GM18519 (cell line): ENCODE results near the gene ABCG1.

Experiments used
- ATAC-seq: cut with Tn5 transposase; IDR thresholded peaks from one replicate; pipeline ENCODE4 v1.9.1; 2021; ENCODE audit warnings: mild to moderate bottlenecking, moderate library complexity; ENCODE audit not compliant: unreplicated experiment, low FRiP score

ABCG1 gene

GRCh38 chr21:42191696-42192595 lies 27.0 kb upstream of the ABCG1 start:
- ATAC-seq, result no peak

GRCh38 chr21:42193131-42193671 lies 25.7 kb upstream of the ABCG1 start:
- no peak for ATAC-seq

GRCh38 chr21:42193721-42194120 lies 25.2 kb upstream of the ABCG1 start:
- ATAC-seq, result no peak

GRCh38 chr21:42194863-42195262 lies 24.1 kb upstream of the ABCG1 start:
- no peak for ATAC-seq

GRCh38 chr21:42195378-42196031 lies 23.4 kb upstream of the ABCG1 start:
- ATAC-seq, result no peak

GRCh38 chr21:42198929-42199867 lies 19.7 kb upstream of the ABCG1 start:
- ATAC-seq, result no peak

GRCh38 chr21:42199868-42200463 lies 19.0 kb upstream of the ABCG1 start:
- ATAC-seq, result no peak

- no peak for ATAC-seq
Observed at GRCh38 chr21:42200906-42201614, 17.9 kb upstream of the ABCG1 start.

GRCh38 chr21:42201615-42202161 lies 17.3 kb upstream of the ABCG1 start:
- ATAC-seq, result no peak

- ATAC-seq, result no peak
Observed at GRCh38 chr21:42202321-42202720, 16.6 kb upstream of the ABCG1 start.

GRCh38 chr21:42203321-42203720 lies 15.6 kb upstream of the ABCG1 start:
- ATAC-seq, result no peak

GRCh38 chr21:42203936-42204335 lies 15.0 kb upstream of the ABCG1 start:
- no peak for ATAC-seq

GRCh38 chr21:42207426-42207825 lies 11.5 kb upstream of the ABCG1 start:
- no peak for ATAC-seq

- ATAC-seq, result no peak
Observed at GRCh38 chr21:42208036-42208435, 10.9 kb upstream of the ABCG1 start.

GRCh38 chr21:42208801-42209490 lies 10.0 kb upstream of the ABCG1 start:
- ATAC-seq, result no peak

GRCh38 chr21:42209801-42210479 lies 9.0 kb upstream of the ABCG1 start:
- no peak for ATAC-seq

- ATAC-seq, result no peak
Observed at GRCh38 chr21:42212266-42212665, 6.7 kb upstream of the ABCG1 start.
